Measurements from ENCODE around the gene NFATC4. TPM values are rescaled to one million over a fixed set of nuclear protein-coding genes. Genes with fewer than 3 reads are reported as not detected.

Gene NFATC4
- polyA plus RNA-seq, 1 donor from 2014 or later: 0.22 TPM

DNA sequence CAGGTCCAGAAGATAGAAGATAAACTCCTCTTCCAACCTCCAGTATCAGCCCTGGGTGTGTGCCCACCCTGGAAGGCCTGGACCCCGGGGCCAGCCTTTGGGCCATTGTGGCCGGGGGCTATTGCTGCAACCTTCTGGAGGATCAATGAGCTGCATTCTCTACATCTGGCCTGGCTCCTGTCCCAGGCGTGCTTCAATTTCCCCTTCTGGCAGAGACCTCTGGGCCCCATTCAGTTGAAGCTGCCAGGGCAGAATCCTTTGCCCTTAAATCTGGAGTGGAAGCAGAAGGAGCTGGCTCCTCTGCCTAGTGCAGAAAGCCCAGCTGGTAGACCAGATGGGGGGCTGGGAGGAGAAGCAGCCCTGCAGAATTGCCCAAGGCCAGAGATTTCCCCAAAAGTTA lies 40.8 kb downstream of the NFATC4 start:
- Histone ChIP-seq H3K79me2 (replicated peaks; ENCODE audit: insufficient read depth, low read length) (no peaks in the 10 kb centered on the region), H3K9ac (ENCODE audit: low read length) (no peak overlapping the region), H4K20me1 (ENCODE audit: insufficient read depth) (no peaks in the 10 kb centered on the region), H3K4me2 (ENCODE audit: low read length) (no peak overlapping the region), H3K27ac (ENCODE audit: low read length) (no peak overlapping the region), H3K4me3 (ENCODE audit: low read length) (no peak overlapping the region), H3F3A (ENCODE audit: insufficient read depth, low read length, poor library complexity, severe bottlenecking) (no peaks in the 10 kb centered on the region), H3K27me3 (ENCODE audit: insufficient read depth, low read depth, low read length) (no peaks in the 10 kb centered on the region), H3K36me3 (ENCODE audit: insufficient read depth, low read length) (no peaks in the 10 kb centered on the region), H3K9me3 (ENCODE audit: low read length) (no peaks in the 10 kb centered on the region), H2AFZ (ENCODE audit: low read depth, low read length) (no peak overlapping the region), H3K9me2 (ENCODE audit: insufficient read depth, low read length) (no peaks in the 10 kb centered on the region)
- TF ChIP-seq, protein P1, sequence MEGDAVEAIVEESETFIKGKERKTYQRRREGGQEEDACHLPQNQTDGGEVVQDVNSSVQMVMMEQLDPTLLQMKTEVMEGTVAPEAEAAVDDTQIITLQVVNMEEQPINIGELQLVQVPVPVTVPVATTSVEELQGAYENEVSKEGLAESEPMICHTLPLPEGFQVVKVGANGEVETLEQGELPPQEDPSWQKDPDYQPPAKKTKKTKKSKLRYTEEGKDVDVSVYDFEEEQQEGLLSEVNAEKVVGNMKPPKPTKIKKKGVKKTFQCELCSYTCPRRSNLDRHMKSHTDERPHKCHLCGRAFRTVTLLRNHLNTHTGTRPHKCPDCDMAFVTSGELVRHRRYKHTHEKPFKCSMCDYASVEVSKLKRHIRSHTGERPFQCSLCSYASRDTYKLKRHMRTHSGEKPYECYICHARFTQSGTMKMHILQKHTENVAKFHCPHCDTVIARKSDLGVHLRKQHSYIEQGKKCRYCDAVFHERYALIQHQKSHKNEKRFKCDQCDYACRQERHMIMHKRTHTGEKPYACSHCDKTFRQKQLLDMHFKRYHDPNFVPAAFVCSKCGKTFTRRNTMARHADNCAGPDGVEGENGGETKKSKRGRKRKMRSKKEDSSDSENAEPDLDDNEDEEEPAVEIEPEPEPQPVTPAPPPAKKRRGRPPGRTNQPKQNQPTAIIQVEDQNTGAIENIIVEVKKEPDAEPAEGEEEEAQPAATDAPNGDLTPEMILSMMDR (IDR thresholded peaks at IDR 0.05; ENCODE audit: poor library complexity, severe bottlenecking): no peak
- TF ChIP-seq SMC3 (conservative IDR thresholded peaks at IDR 0.05; ENCODE audit: poor library complexity) (no peak), TAF1 (IDR thresholded peaks at IDR 0.05; ENCODE audit: low read depth) (no peak), EP300 (conservative IDR thresholded peaks at IDR 0.05; ENCODE audit: poor library complexity, severe bottlenecking) (no peak), MXI1 (conservative IDR thresholded peaks at IDR 0.05; ENCODE audit: poor library complexity, severe bottlenecking) (no peak), REST (IDR thresholded peaks at IDR 0.05; ENCODE audit: borderline replicate concordance) (no peak), POLR2AphosphoS5 (IDR thresholded peaks at IDR 0.05) (no peak), RAD21 (conservative IDR thresholded peaks at IDR 0.05) (no peak), EZH2 (IDR thresholded peaks at IDR 0.05; ENCODE audit: borderline replicate concordance, insufficient read depth, low read length, poor library complexity, severe bottlenecking) (no peak)

- no peak overlapping the region for H3K27ac ChIP-seq (ENCODE audit: low read length)
- no peaks in the 10 kb centered on the region for H3K9me3 ChIP-seq (ENCODE audit: low read length)
- H3K27me3 ChIP-seq (ENCODE audit: insufficient read depth, low read depth, low read length): no peaks in the 10 kb centered on the region
- H2AFZ ChIP-seq (ENCODE audit: low read depth, low read length): no peak overlapping the region
- H4K20me1 ChIP-seq (ENCODE audit: insufficient read depth): no peaks in the 10 kb centered on the region
- no peaks in the 10 kb centered on the region for H3K36me3 ChIP-seq (ENCODE audit: insufficient read depth, low read length)
- TF ChIP-seq, protein P1 (IDR thresholded peaks at IDR 0.05; ENCODE audit: poor library complexity, severe bottlenecking): no peak
- TF ChIP-seq RAD21 (conservative IDR thresholded peaks at IDR 0.05): no peak
- TF ChIP-seq EZH2 (IDR thresholded peaks at IDR 0.05; ENCODE audit: borderline replicate concordance, insufficient read depth, low read length, poor library complexity, severe bottlenecking): no peak
- TF ChIP-seq MXI1 (conservative IDR thresholded peaks at IDR 0.05; ENCODE audit: poor library complexity, severe bottlenecking): no peak
- TF ChIP-seq TAF1 (IDR thresholded peaks at IDR 0.05; ENCODE audit: low read depth): no peak
- TF ChIP-seq EP300 (conservative IDR thresholded peaks at IDR 0.05; ENCODE audit: poor library complexity, severe bottlenecking): no peak
- H3F3A ChIP-seq (ENCODE audit: insufficient read depth, low read length, poor library complexity, severe bottlenecking): no peaks in the 10 kb centered on the region
- no peak overlapping the region for H3K4me2 ChIP-seq (ENCODE audit: low read length)
- H3K9me2 ChIP-seq (ENCODE audit: insufficient read depth, low read length): no peaks in the 10 kb centered on the region
- H3K4me3 ChIP-seq (ENCODE audit: low read length): no peak overlapping the region
- no peaks in the 10 kb centered on the region for H3K79me2 ChIP-seq (replicated peaks; ENCODE audit: insufficient read depth, low read length)
- H3K9ac ChIP-seq (ENCODE audit: low read length): no peak overlapping the region
These were observed 41.2 kb downstream of the NFATC4 start for GRCh38 chr14:24409192-24409591.

Data from neural cell (in vitro differentiated cells).